GM18951 (cell line): ENCODE results near the gene MYRIP.
"Not testable (repeated sequence)": the region's sequence is repeated elsewhere in the genome, so short reads cannot be mapped to it uniquely, and the experiment has no call there.

Experiments used
- POLR2A ChIP-seq: IDR thresholded peaks from 4 replicates; pipeline ENCODE4 v1.6.1; 2011; ENCODE audit warnings: mild to moderate bottlenecking; ENCODE audit not compliant: insufficient read length, insufficient read depth; ENCODE audit errors: extremely low read depth
- in situ Hi-C: fragments of 300-500 bp; cut with MboI; formaldehyde crosslinking; loops from one replicate; pipeline ENCODE4 v1.12.0; 2022; ENCODE audit warnings: low sequenced_read_pairs, mixed read lengths, inconsistent platforms; ENCODE audit not compliant: unreplicated experiment

Gene MYRIP

GRCh38 chr3:39788128-39788883 lies 21.1 kb upstream of the MYRIP start:
- no peak for TF ChIP-seq POLR2A
- in situ Hi-C loops: no loop called here

- in situ Hi-C loops: no loop called here
- no peak for TF ChIP-seq POLR2A
Measured at GRCh38 chr3:39791603-39792002, 17.8 kb upstream of the MYRIP start.

GRCh38 chr3:39794880-39795279 lies 14.5 kb upstream of the MYRIP start:
- in situ Hi-C loops: no loop called here
- TF ChIP-seq POLR2A: no peak

GRCh38 chr3:39801216-39801615 lies 8.2 kb upstream of the MYRIP start:
- TF ChIP-seq POLR2A: no peak
- in situ Hi-C loops: no loop called here

- in situ Hi-C loops: not testable (repeated sequence)
Measured at GRCh38 chr3:39802486-39802885, 6.9 kb upstream of the MYRIP start.

- no peak for TF ChIP-seq POLR2A
- in situ Hi-C loops: no loop called here
Measured at GRCh38 chr3:39803956-39804355, 5.5 kb upstream of the MYRIP start.

- no peak for TF ChIP-seq POLR2A
- in situ Hi-C loops: no loop called here
Measured at GRCh38 chr3:39804951-39805350, 4.5 kb upstream of the MYRIP start.

GRCh38 chr3:39805650-39806049 lies 3.8 kb upstream of the MYRIP start:
- no peak for TF ChIP-seq POLR2A
- in situ Hi-C loops: no loop called here

- in situ Hi-C loops: no loop called here
- no peak for TF ChIP-seq POLR2A
Measured at GRCh38 chr3:39806820-39807219, 2.6 kb upstream of the MYRIP start.

GRCh38 chr3:39808467-39809180 lies 785 bp upstream of the MYRIP start:
- TF ChIP-seq POLR2A: no peak
- in situ Hi-C loops: no loop called here

- TF ChIP-seq POLR2A: no peak
- in situ Hi-C loops: no loop called here
Measured at GRCh38 chr3:39809995-39810595, 686 bp downstream of the MYRIP start.

GRCh38 chr3:39810647-39811161 lies 1.3 kb downstream of the MYRIP start:
- in situ Hi-C loops: no loop called here
- no peak for TF ChIP-seq POLR2A

GRCh38 chr3:39811561-39811960 lies 2.2 kb downstream of the MYRIP start:
- no peak for TF ChIP-seq POLR2A
- in situ Hi-C loops: no loop called here

GRCh38 chr3:39812537-39812936 lies 3.1 kb downstream of the MYRIP start:
- in situ Hi-C loops: no loop called here
- TF ChIP-seq POLR2A: no peak

- in situ Hi-C loops: no loop called here
Measured at GRCh38 chr3:39814007-39814406, 4.6 kb downstream of the MYRIP start.

More at GRCh38 chr3:39814007-39814406, 4.6 kb downstream of the MYRIP start:
- TF ChIP-seq POLR2A: no peak
